Endothelial cell of umbilical vein (primary cell): ENCODE measurements around the gene CACNB4. TPM values are rescaled to one million over a fixed set of nuclear protein-coding genes. Genes with fewer than 3 reads are reported as not detected.
A peak's percentile ranks its signal among the peaks of the same experiment; 100 is the strongest.

Source experiments
- BruUV-seq: library from RNA; stranded (reverse); fragments of 400-500 nt; replicated peaks from 2 replicates; lab custom pipeline; 2021; lab: Mats Ljungman, UMichigan
- CTCF ChIA-PET: fragments of 300-600, 350-600 bp; sonication (Branson Sonifier 250); formaldehyde crosslinking; loops from one replicate; lab custom pipeline; 2021; ENCODE audit warnings: antibody characterized with exemption, inconsistent platforms; lab: Charles Lee
- POLR2A ChIA-PET: fragments of 300-600, 350-600 bp; sonication (Branson Sonifier 250); formaldehyde crosslinking; loops from one replicate; lab custom pipeline; 2021; ENCODE audit warnings: antibody characterized with exemption, inconsistent platforms; lab: Charles Lee
- DNase-seq: peaks from one replicate; pipeline ENCODE4 v3.0.0-alpha.2; 2011; ENCODE audit warnings: low read depth, low spot score
- FAIRE-seq: peaks from 2 replicates; lab custom pipeline; 2011; peaks lifted over from hg19 to GRCh38; lab: Jason Lieb, UNC
- H2AFZ ChIP-seq: 2 replicates; pipeline ENCODE4 v1.6.0; 2012; ENCODE audit warnings: low read depth, low read length, control low read depth, inconsistent platforms
- H3K27ac ChIP-seq: 2 replicates; pipeline ENCODE4 v1.5.1; 2011; ENCODE audit warnings: low read depth, mild to moderate bottlenecking, control low read depth, low read length, moderate library complexity; ENCODE audit not compliant: insufficient read depth
- H3K27me3 ChIP-seq, 2 experiments: 2 replicates each; pipeline versions ENCODE4 v1.6.0 to v1.6.1; 2011; ENCODE audit warnings: low read length in 2 of 2, mixed read lengths in 1 of 2; ENCODE audit not compliant: control insufficient read depth in 2 of 2, insufficient read depth in 2 of 2
- H3K36me3 ChIP-seq, 2 experiments: 2 replicates in 1 of 2; 3 replicates in 1 of 2; pipeline ENCODE4 v1.5.1; 2011; ENCODE audit warnings: low read length in 2 of 2, mild to moderate bottlenecking in 1 of 2, moderate library complexity in 1 of 2; ENCODE audit not compliant: control insufficient read depth in 2 of 2, insufficient read depth in 2 of 2; ENCODE audit errors: extremely low read depth in 1 of 2
- H3K4me1 ChIP-seq: 3 replicates; pipeline ENCODE4 v1.5.1; 2011; ENCODE audit warnings: mild to moderate bottlenecking, low read length; ENCODE audit not compliant: control insufficient read depth, insufficient read depth; ENCODE audit errors: extremely low read depth
- H3K4me2 ChIP-seq: 2 replicates; pipeline ENCODE4 v1.6.1; 2011; ENCODE audit warnings: low read length, control low read depth, mixed read lengths; ENCODE audit not compliant: insufficient read depth
- H3K4me3 ChIP-seq, 3 experiments: fragments of 200-600 bp in 1 of 3; sonication (generic), shearing (Covaris generic) in 1 of 3; replicated peaks in 1 of 3; 2 replicates each; pipeline ENCODE4 v1.5.1; 2011 to 2016; ENCODE audit warnings: control low read depth in 3 of 3, low read length in 3 of 3, mild to moderate bottlenecking in 2 of 3, inconsistent platforms in 1 of 3, low read depth in 1 of 3, moderate library complexity in 1 of 3; ENCODE audit not compliant: insufficient read depth in 1 of 3
- H3K79me2 ChIP-seq: 2 replicates; pipeline ENCODE4 v1.6.0; 2012; ENCODE audit warnings: low read length, inconsistent platforms; ENCODE audit not compliant: control insufficient read depth, insufficient read depth
- H3K9ac ChIP-seq: replicated peaks from 2 replicates; pipeline ENCODE3; 2011; ENCODE audit warnings: low read length, control low read depth; ENCODE audit not compliant: insufficient read depth; ENCODE audit errors: extremely low read depth
- H3K9me1 ChIP-seq: replicated peaks from 3 replicates; pipeline ENCODE4 v1.6.0; 2011; ENCODE audit warnings: mild to moderate bottlenecking, low read length; ENCODE audit not compliant: control insufficient read depth, insufficient read depth; ENCODE audit errors: extremely low read depth
- H3K9me3 ChIP-seq: replicated peaks from 2 replicates; pipeline ENCODE4 v1.5.1; 2012; ENCODE audit warnings: low read length, inconsistent platforms; ENCODE audit not compliant: control insufficient read depth, insufficient read depth
- H4K20me1 ChIP-seq: replicated peaks from 2 replicates; pipeline ENCODE3; 2011; ENCODE audit warnings: mild to moderate bottlenecking, low read length; ENCODE audit not compliant: control insufficient read depth, insufficient read depth; ENCODE audit errors: extremely low read depth
- EZH2 ChIP-seq: IDR thresholded peaks from 2 replicates; pipeline ENCODE4 v1.6.1; 2012; ENCODE audit warnings: borderline replicate concordance, low read depth, mild to moderate bottlenecking, moderate library complexity, low read length, inconsistent platforms; ENCODE audit not compliant: severe bottlenecking
- FOS ChIP-seq: IDR thresholded peaks from 2 replicates; pipeline ENCODE4 v1.6.1; 2011; ENCODE audit warnings: mild to moderate bottlenecking, low read length, moderate library complexity, borderline replicate concordance; ENCODE audit not compliant: insufficient read depth
- GATA2 ChIP-seq: IDR thresholded peaks from 2 replicates; pipeline ENCODE4 v1.7.0; 2011; ENCODE audit warnings: low read depth, mild to moderate bottlenecking, moderate library complexity, mixed read lengths, low read length; ENCODE audit not compliant: insufficient read length, insufficient read depth
- JUN ChIP-seq: IDR thresholded peaks from 2 replicates; pipeline ENCODE4 v1.6.1; 2011; ENCODE audit warnings: borderline replicate concordance, low read depth; ENCODE audit not compliant: insufficient read length, insufficient read depth
- MAX ChIP-seq: IDR thresholded peaks from 2 replicates; pipeline ENCODE4 v1.6.1; 2011; ENCODE audit not compliant: insufficient read depth, insufficient read length
- MYC ChIP-seq: IDR thresholded peaks from one replicate; pipeline ENCODE4 v1.6.1; 2011; ENCODE audit warnings: mild to moderate bottlenecking, low read depth, low read length
- POLR2A ChIP-seq: IDR thresholded peaks from 2 replicates; pipeline ENCODE4 v1.6.1; 2012; ENCODE audit warnings: low read depth, mild to moderate bottlenecking, control low read depth, low read length
- POLR2AphosphoS5 ChIP-seq: IDR thresholded peaks from 2 replicates; pipeline ENCODE4 v1.6.1; 2012; ENCODE audit warnings: low read depth, mild to moderate bottlenecking, control low read depth, low read length, moderate library complexity; ENCODE audit not compliant: insufficient read depth
- dilution Hi-C: fragments of 300-500 bp; cut with MboI; formaldehyde crosslinking; loops from one replicate; pipeline ENCODE4 v1.15.0; 2019; ENCODE audit warnings: low sequenced_read_pairs; ENCODE audit not compliant: extremely low pct_ligation_motif_present
- intact Hi-C: fragments of 100-400 bp; cut with micrococcal nuclease; formaldehyde crosslinking; loops from one replicate; pipeline ENCODE4 v1.10.0; 2022
- polyA plus RNA-seq, 4 experiments: library from polyadenylated mRNA; depleted of rRNA in 3 of 4; stranded (reverse) in 3 of 4; unstranded in 1 of 4; fragments of >200 nt; gene quantifications; 2 replicates each; pipeline versions ENCODE4 v1.2.1 to v1.2.3, GENCODE V29; 2011 to 2012; ENCODE audit warnings: missing spikeins in 1 of 4
- total RNA-seq: library from RNA; stranded (reverse); gene quantifications from 2 replicates; pipeline ENCODE4 v1.2.3, GENCODE V29; 2021
- TF ChIP-seq, protein P1 (sequence below), 2 donors: IDR thresholded peaks; 1 replicate in 1 of 2; 2 replicates in 1 of 2; pipeline ENCODE4 v1.5.1; 2011; ENCODE audit warnings: low read length in 2 of 2, mild to moderate bottlenecking in 2 of 2, moderate library complexity in 2 of 2, control low read depth in 1 of 2, inconsistent platforms in 1 of 2, low read depth in 1 of 2; ENCODE audit not compliant: insufficient read depth in 1 of 2; ENCODE audit errors: extremely low read depth in 1 of 2

CACNB4 gene
- total and polyA plus RNA-seq, 2 donors (not counting 3 experiments of a cell fraction or from before 2014, with no cell fraction given) = 0.23 to 0.58 TPM

DNA sequence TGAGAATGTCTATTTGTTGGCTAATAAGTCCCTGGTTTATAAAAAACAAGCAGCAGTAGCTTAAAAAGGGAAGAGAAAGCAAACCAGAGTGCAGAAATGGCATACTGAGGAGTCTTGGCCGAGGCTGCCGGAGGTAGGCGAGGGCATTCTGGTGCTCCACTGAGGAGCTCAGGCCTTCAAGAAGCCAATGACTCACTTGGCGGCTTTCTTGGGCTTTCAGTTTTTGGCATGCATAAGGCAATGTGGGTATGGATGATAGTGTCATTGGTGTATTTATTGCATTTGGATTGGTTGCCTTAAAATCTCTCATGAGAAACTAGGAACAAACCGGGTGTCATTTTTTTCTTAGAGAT, 151.1 kb downstream of the CACNB4 start:
- FAIRE-seq = peak; percentile 52
- peaks cover 8 to 9% of the 10 kb centered on the region in 2 experiments for H3K27me3 ChIP-seq
- ChIA-PET POLR2A (no interaction called here), CTCF (interaction anchor here (0.7 to 1.3 kb wide), 13 partner anchors 8 to 171 kb away, joined by 3 to 8 read pairs (median 4); no protein-coding TSS in a partner anchor)
- H3K79me2 ChIP-seq = no peaks in the 10 kb centered on the region
- no peaks in the 10 kb centered on the region for H3K9me1 ChIP-seq
- TF ChIP-seq FOS (no peak), EZH2 (no peak), MAX (no peak), GATA2 (no peak), POLR2AphosphoS5 (no peak), MYC (no peak), POLR2A (no peak), JUN (no peak)
- TF ChIP-seq, protein P1, sequence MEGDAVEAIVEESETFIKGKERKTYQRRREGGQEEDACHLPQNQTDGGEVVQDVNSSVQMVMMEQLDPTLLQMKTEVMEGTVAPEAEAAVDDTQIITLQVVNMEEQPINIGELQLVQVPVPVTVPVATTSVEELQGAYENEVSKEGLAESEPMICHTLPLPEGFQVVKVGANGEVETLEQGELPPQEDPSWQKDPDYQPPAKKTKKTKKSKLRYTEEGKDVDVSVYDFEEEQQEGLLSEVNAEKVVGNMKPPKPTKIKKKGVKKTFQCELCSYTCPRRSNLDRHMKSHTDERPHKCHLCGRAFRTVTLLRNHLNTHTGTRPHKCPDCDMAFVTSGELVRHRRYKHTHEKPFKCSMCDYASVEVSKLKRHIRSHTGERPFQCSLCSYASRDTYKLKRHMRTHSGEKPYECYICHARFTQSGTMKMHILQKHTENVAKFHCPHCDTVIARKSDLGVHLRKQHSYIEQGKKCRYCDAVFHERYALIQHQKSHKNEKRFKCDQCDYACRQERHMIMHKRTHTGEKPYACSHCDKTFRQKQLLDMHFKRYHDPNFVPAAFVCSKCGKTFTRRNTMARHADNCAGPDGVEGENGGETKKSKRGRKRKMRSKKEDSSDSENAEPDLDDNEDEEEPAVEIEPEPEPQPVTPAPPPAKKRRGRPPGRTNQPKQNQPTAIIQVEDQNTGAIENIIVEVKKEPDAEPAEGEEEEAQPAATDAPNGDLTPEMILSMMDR (IDR thresholded peaks at IDR 0.05; ENCODE audit: extremely low read depth in 1 of 2, insufficient read depth in 1 of 2, low read depth in 1 of 2, low read length in 2 of 2) = no peak
- H3K4me1 ChIP-seq = no peaks in the 10 kb centered on the region
- no peak overlapping the region for H3K9ac ChIP-seq
- peak overlapping the region; percentile 2 for H3K4me2 ChIP-seq
- H4K20me1 ChIP-seq = no peaks in the 10 kb centered on the region
- no peak overlapping the region for H3K4me3 ChIP-seq
- H3K27ac ChIP-seq = no peak overlapping the region
- no peaks in the 10 kb centered on the region for H3K9me3 ChIP-seq
- intact Hi-C loops = loop anchor here (5.0 kb wide), 1 partner anchor 120 kb away; the partner anchor contains the start of gene ARL5A
- no peak overlapping the region for H2AFZ ChIP-seq
- dilution Hi-C loops = no loop called here
- no TSS peak for BruUV-seq
- DNase-seq = peak; percentile 74
- no peaks in the 10 kb centered on the region for H3K36me3 ChIP-seq
